Activated CD8-positive, alpha-beta memory T cell treated with anti-CD3 and anti-CD28 coated beads for 1 hour (primary cell): Measurements from ENCODE around the gene HTR3B.
"Not testable (repeated sequence)": the region's sequence is repeated elsewhere in the genome, so short reads cannot be mapped to it uniquely, and the experiment has no call there.

Source experiments
- DNase-seq, 2 donors: peaks; one replicate each; pipeline ENCODE4 v3.0.0-alpha.2; 2020; ENCODE audit warnings: low read depth in 1 of 2; ENCODE audit errors: extremely low read depth in 1 of 2

HTR3B gene

GRCh38 chr11:113884361-113884836, 20.2 kb upstream of the HTR3B start:
- no peak for DNase-seq

DNA sequence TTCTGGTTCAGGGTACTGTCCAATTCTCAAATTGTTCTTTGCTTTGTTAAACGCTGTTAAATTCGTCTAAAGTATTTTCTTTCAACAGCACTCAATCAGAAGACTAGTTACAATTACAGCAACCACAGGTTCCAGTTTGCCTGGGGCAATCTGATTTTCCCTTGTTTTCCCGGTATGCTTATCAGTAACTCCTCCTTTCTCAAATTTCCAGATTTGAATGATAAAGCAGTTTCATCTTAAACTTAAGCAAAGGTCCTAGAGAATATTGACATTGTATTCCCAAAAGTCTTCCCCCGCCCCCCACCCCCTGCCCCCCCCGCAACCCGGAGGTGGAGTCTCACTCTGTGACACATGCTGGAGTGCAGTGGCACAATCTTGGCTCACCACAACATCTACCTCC, 18.7 kb upstream of the HTR3B start:
- DNase-seq, result no peak

DNA sequence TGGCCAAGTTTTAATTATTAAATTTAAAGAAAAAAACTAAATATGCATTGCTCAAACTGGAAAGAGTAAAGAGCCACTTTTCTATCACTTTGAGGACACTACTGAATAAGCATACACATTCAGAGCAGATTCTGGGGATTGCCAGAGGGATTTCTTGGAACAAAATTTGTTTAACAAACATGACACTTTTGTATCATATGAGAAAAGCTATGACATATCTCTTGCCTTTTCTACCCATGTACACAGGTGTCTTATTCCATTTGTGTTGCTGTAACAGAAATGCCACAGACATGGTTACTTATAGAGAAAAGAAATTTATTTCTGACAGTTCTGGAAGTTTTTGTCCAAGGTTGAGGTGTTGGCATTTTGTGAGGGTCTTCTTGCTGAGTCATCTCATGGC, 15.7 kb upstream of the HTR3B start:
- no peak for DNase-seq

GRCh38 chr11:113894421-113894996, 10.1 kb upstream of the HTR3B start:
- DNase-seq, result no peak

DNA sequence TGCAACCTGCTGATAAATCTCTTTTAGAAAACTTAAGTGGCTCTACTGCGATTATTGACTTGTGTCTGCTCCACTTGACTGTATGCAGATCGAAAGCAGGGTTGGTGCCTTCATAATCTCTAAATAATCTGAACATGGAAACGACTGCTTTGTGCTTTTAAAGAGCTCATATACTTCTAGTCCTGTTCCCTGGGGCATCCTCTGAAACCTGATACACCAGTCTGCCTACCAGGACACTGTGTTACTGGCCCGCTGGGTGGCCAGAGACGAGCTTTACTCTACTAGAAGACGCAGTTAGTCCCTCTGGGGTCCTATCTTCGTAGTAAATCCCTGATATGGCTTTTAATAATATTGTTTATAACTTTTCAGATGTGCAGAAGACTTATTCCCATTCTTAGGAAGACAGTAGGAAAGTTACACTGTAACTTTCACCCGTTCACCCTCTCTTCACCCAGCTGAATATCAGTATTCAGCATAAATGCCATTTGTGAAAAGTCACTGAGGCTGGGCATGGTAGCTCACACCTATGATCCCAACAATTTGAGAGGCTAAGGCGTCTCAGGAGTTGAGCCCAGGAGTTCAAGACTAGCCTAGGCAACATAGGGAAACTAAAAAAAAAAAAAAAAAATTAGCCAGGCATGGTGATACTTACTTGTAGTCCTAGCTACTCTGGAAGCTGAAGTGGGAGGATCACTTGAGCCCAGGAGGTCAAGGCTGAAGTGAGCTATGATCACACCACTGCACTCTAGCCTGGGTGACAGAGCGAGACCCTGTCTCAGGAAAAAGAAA, 9.0 kb upstream of the HTR3B start:
- DNase-seq, result no peak

DNA sequence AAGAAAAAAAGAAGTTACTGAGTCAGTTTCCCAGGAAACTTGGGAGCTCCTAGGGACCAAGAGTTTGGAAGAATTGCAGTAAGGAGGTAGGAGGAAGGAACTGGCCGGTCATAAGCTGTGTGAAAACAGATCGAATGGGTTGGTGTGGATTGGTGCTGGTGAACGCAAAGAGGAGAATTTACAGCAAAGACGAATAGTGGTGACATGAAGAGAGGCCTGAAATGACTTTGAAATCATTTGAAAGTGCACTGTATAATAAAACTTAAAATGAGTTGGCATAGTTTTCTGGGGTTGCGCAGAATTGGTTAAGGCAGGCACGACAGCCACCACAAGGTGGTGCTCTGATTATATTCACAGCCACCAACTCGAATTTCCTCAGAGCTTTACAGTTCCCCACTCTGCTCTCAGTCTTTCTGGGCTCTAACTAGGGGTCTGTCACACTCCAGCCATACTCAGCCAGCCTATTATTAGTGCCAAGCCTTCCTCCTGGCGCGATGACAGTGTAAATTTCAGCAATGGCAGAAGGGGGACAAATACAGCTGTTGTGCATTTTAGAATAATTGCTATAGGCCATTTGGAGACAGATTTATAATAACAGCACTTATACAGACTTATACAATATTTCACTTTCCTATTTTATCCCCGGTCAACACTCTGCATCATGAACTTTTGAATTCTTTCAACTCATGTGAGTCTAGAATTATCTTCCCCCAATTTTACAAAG, 8.3 kb upstream of the HTR3B start:
- DNase-seq, result no peak

DNA sequence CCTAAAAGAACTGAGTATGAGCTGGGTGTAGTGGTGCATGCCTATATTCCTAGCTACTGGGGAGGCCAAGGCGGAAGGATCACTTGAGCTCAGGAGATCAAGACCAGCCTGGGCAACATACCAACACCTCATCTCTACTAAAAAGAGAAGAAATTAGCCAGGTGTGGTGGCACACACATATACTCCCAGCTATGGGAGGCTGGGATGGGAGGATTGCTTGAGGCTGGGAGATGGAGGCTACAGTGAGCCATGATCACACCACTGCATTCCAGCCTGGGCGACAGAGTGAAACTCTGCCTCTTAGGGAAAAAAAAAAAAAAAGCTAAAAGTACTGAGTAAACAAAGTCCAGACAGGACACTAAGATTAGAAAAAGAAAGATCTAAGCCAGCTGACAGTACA, 3.5 kb upstream of the HTR3B start:
- no peak for DNase-seq

GRCh38 chr11:113906038-113906437, 1.4 kb downstream of the HTR3B start:
- no peak for DNase-seq

DNA sequence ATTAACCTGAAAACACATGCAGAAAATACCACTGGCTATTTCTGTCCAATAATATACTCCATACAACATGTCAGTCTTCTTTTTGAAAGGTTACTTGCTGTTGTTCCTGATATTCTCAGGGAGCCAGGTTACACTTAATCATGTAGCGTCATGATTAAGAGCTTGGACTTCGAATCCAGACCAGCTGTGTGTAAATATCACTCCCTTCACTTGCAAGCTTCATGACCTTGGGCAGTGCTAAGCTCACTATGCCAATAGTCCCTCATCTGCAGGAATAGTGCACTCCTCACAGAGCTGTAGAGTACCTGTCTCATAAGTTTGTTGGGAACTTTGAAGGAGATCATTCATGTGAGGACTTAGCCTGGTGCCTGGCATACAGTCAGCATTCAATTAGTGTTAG, 1.9 kb downstream of the HTR3B start:
- DNase-seq, result no peak

- no peak for DNase-seq
Measured at GRCh38 chr11:113907152-113907551, 2.6 kb downstream of the HTR3B start.

GRCh38 chr11:113907681-113908080, 3.1 kb downstream of the HTR3B start:
- no peak for DNase-seq

DNA sequence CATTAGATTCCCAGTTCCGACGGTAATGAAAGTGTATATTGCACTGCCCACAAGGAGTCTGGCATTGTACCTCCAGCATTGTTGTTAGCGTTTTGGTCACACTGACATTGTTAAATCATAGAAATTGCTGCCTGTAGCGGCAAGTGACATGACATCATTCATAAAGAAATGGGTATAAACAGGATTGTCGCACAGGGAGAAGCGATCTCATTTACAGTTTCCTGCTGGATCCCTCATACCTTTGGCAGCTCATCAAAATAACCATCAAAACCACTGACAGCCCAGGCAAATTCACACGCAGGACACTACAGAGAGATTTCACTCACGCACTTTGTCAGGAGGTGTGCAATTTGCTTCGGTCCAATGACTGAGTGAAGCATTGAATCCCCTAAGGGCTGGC, 3.5 kb downstream of the HTR3B start:
- DNase-seq, result no peak

DNA sequence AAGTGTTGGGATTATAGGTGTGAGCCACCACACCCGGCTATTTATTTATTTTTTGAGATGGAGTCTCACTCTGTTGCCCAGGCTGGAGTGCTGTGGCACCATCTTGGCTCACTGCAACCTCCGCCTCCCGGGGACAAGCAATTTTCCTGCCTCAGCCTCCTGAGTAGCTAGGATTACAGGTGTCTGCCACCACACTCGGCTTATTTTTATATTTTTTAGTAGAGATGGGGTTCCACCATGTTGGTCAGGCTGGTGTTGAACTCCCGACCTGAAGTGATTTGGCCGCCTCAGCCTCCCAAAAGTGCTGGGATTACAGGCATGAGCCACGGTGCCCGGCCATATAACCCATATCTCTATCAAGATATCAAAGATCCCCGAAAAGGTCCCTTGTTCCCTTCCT, 6.9 kb downstream of the HTR3B start:
- DNase-seq, result not testable (repeated sequence)

DNA sequence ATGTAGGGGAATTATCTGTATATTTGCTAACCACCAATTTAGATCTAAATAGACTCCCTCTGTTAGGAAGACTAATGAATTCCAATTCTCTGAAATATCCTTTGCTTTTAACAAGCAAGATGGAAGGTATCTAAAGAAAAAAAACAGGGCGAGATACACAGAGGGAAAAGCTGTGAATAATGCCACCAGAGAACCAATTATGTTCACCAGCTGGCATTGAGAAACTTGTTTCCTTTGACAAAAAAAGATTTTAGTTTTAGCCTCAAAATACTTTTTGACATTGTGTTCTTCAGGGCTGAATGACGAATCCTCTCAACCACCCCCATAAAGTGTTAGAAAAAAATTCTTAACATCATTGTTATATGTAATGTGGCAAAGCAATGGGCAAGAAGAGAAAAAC, 19.0 kb downstream of the HTR3B start:
- no peak for DNase-seq

- no peak for DNase-seq
Measured at GRCh38 chr11:113926273-113927197, 21.9 kb downstream of the HTR3B start.

DNA sequence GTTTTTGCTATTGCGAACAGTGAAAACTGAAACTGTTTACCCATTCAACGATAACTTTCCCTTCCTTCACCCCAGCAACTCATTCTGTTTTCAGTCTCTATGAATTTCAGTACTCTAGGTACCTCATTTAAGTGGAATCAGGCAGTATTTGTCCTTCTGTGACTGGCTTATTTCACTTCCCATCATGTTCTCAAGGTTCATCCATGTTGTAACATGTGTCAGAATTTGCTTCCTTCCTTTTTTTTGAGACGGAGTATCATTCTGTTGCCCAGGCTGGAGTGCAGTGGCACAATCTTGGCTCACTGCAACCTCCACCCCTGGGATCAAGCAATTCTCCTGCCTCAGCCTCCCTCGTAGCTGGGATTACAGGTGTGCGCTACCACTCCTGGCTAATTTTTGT, 23.7 kb downstream of the HTR3B start:
- no peak for DNase-seq

DNA sequence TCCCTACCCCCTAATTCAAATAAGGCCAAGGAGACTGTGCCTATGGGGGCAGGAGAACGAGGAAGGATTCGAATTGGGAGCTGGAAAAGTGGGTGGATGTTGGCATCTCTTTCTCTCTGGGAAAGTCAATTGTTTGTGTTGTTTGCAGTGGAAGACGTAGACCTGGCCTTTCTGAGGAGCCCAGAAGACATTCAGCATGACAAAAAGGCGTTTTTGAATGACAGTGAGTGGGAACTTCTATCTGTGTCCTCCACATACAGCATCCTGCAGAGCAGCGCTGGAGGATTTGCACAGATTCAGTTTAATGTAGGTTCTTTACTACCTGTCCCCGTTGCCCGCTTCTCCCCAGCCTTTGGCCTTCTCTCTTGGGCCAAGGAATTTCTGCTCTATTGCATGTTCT, 28.2 kb downstream of the HTR3B start:
- DNase-seq, result no peak

- not testable (repeated sequence) for DNase-seq
Measured at GRCh38 chr11:113934193-113934592, 29.6 kb downstream of the HTR3B start.

GRCh38 chr11:113934761-113935160, 30.2 kb downstream of the HTR3B start:
- DNase-seq, result no peak

- DNase-seq, result no peak
Measured at GRCh38 chr11:113935858-113936257, 31.3 kb downstream of the HTR3B start.

DNA sequence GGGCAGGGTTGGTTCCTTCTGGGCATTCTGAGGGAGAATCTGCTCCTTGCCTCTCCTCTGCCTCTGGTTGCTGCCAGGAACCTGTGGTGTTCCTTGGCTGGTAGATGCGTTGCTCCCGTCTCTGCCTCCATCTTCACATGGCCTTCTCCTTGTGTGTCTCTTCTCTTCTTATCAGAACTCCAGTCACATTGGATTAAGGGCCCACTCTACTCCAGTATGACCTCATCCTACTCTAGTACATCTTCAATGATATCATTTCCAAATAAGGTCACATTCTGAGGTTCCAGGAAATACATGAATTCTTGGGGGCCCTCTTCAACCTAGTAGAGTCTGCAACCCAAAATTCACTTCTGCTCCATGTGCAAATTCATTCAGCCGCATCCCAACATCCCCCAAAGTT, 33.3 kb downstream of the HTR3B start:
- no peak for DNase-seq
